Lung (tissue), 12 donors: ENCODE measurements around the gene DHODH. TPM values are rescaled to one million over a fixed set of nuclear protein-coding genes. Genes with fewer than 3 reads are reported as not detected.

Experiments used
- ATAC-seq: fragments of 200-7000 bp; cut with Tn5 transposase; one replicate; pipeline ENCODE4 v1.9.1; 2020; ENCODE audit warnings: moderate number of reproducible peaks; ENCODE audit not compliant: insufficient read depth, low FRiP score
- DNase-seq, 3 donors: peaks; one replicate each; pipeline ENCODE4 v3.0.0-alpha.2; 2013 to 2017
- H3K27ac ChIP-seq, 2 donors: one replicate each; pipeline ENCODE4 v1.5.1; 2013; ENCODE audit warnings: mild to moderate bottlenecking in 2 of 2, moderate library complexity in 2 of 2, control low read depth in 1 of 2, inconsistent platforms in 1 of 2, low read depth in 1 of 2, low read length in 1 of 2
- H3K27me3 ChIP-seq, 3 donors: one replicate each; pipeline ENCODE4 v1.5.1; 2013; ENCODE audit warnings: low read length in 2 of 3; ENCODE audit not compliant: control insufficient read depth in 3 of 3, insufficient read depth in 3 of 3
- H3K36me3 ChIP-seq, 4 donors: one replicate each; pipeline ENCODE4 v1.5.1; 2013; ENCODE audit warnings: low read length in 4 of 4, mild to moderate bottlenecking in 1 of 4, moderate library complexity in 1 of 4; ENCODE audit not compliant: control insufficient read depth in 4 of 4, insufficient read depth in 4 of 4
- H3K4me1 ChIP-seq, 5 donors: one replicate each; pipeline ENCODE4 v1.5.1; 2013; ENCODE audit warnings: low read length in 5 of 5, mild to moderate bottlenecking in 2 of 5, moderate library complexity in 1 of 5; ENCODE audit not compliant: control insufficient read depth in 5 of 5, insufficient read depth in 5 of 5
- H3K4me3 ChIP-seq: one replicate; pipeline ENCODE4 v1.5.1; 2013; ENCODE audit warnings: mild to moderate bottlenecking, control low read depth, moderate library complexity
- H3K9ac ChIP-seq, 2 donors: one replicate each; pipeline ENCODE4 v1.5.1; 2013; ENCODE audit warnings: low read length in 2 of 2, control low read depth in 1 of 2; ENCODE audit not compliant: insufficient read depth in 1 of 2
- H3K9me3 ChIP-seq, 4 donors: one replicate each; pipeline ENCODE4 v1.5.1; 2013; ENCODE audit warnings: low read length in 3 of 4, mild to moderate bottlenecking in 1 of 4, moderate library complexity in 1 of 4; ENCODE audit not compliant: control insufficient read depth in 4 of 4, insufficient read depth in 3 of 4
- CTCF ChIP-seq: IDR thresholded peaks from 2 replicates; pipeline ENCODE4 v1.5.1; 2012; ENCODE audit warnings: mild to moderate bottlenecking; ENCODE audit errors: control extremely low read depth, extremely low read depth
- WGBS, 2 donors: extraction: QIAGEN DNeasy Blood & Tissue Kit; methylation state at CpG; one replicate each; pipeline ENCODE4 v1.1.7; 2013; 5-methylcytosine and 5-hydroxymethylcytosine counted together
- polyA plus RNA-seq, 2 donors: library from polyadenylated mRNA; stranded (reverse); fragments of 200-250 nt; gene quantifications; one replicate each; pipeline ENCODE4 v1.2.1, GENCODE V29; 2013
- total RNA-seq, 2 donors: library from RNA; depleted of rRNA in 1 of 2; stranded (reverse); fragments of >200 nt in 1 of 2; gene quantifications; one replicate each; pipeline ENCODE4 v1.2.1, GENCODE V29; 2014 to 2021
- donor health status: control.
- donor health status: control.
- donor health status: Bipolar disorder and iron deficiency.
- donor health status: healthy.
- donor health status: DM: yes; HTN: yes; CAD: no.

DHODH gene
- total and polyA plus RNA-seq, 4 donors = 8.4 to 14.0 (median 10.1) TPM

- DNase-seq = no peak
- WGBS, 2 donors = 95 to 98% methylated on average over 13 of the region's 13 CpGs
- no peak overlapping the region for H3K27ac ChIP-seq
These were observed 13.6 kb downstream of the DHODH start for GRCh38 chr16:72022127-72022526.

GRCh38 chr16:72023962-72024361 lies 15.4 kb downstream of the DHODH start:
- Histone ChIP-seq H3K9me3 (no peaks in the 10 kb centered on the region), H3K27ac (no peak overlapping the region), H3K27me3 (no peaks in the 10 kb centered on the region), H3K4me1 (no peaks in the 10 kb centered on the region), H3K4me3 (no peak overlapping the region), H3K9ac (no peak overlapping the region), H3K36me3 (peaks cover 7 to 27% (median 18%) of the 10 kb centered on the region in 4 donors)
- peak in 2 of 3 donors; percentile 14 to 17 for DNase-seq
- WGBS, 2 donors = 92 to 93% methylated on average over 10 of the region's 10 CpGs
- no peak for ATAC-seq
- no peak for TF ChIP-seq CTCF

More at GRCh38 chr16:72022127-72022526, 13.6 kb downstream of the DHODH start:
- H3K36me3 ChIP-seq = peaks cover 10 to 32% (median 20%) of the 10 kb centered on the region in 4 donors
- H3K27me3 ChIP-seq = no peaks in the 10 kb centered on the region
- no peaks in the 10 kb centered on the region for H3K9me3 ChIP-seq
- no peak overlapping the region for H3K9ac ChIP-seq
- no peak for ATAC-seq
- no peak overlapping the region for H3K4me3 ChIP-seq
- no peak for TF ChIP-seq CTCF
- peaks cover 0 to 2% (median 0%) of the 10 kb centered on the region in 5 donors for H3K4me1 ChIP-seq

- no peak overlapping the region for H3K27ac ChIP-seq
- DNase-seq (no peak), ATAC-seq (no peak)
- WGBS, 2 donors = 69 to 82% methylated on average over 6 of the region's 6 CpGs
- H3K9me3 ChIP-seq = no peaks in the 10 kb centered on the region
- no peak overlapping the region for H3K4me3 ChIP-seq
- H3K27me3 ChIP-seq = no peaks in the 10 kb centered on the region
- no peak overlapping the region for H3K9ac ChIP-seq
- TF ChIP-seq CTCF = no peak
- no peaks in the 10 kb centered on the region for H3K4me1 ChIP-seq
- peaks cover 7 to 27% (median 18%) of the 10 kb centered on the region in 4 donors for H3K36me3 ChIP-seq
These were observed 16.4 kb downstream of the DHODH start for GRCh38 chr16:72024862-72025382.
